GM12872 (cell line): Measurements from ENCODE around the gene SLC38A11.

ENCODE experiments used
- CTCF ChIP-seq: IDR thresholded peaks from 3 replicates; pipeline ENCODE4 v1.5.1; 2011; ENCODE audit warnings: low read depth, mild to moderate bottlenecking, low read length, moderate library complexity; ENCODE audit not compliant: insufficient read depth

Gene SLC38A11

GRCh38 chr2:164967781-164968228, 12.5 kb upstream of the SLC38A11 start:
- TF ChIP-seq CTCF = no peak

GRCh38 chr2:164967361-164967760, 12.0 kb upstream of the SLC38A11 start:
- no peak for TF ChIP-seq CTCF

- no peak for TF ChIP-seq CTCF
Observed at GRCh38 chr2:164964700-164965099, 9.4 kb upstream of the SLC38A11 start.

DNA sequence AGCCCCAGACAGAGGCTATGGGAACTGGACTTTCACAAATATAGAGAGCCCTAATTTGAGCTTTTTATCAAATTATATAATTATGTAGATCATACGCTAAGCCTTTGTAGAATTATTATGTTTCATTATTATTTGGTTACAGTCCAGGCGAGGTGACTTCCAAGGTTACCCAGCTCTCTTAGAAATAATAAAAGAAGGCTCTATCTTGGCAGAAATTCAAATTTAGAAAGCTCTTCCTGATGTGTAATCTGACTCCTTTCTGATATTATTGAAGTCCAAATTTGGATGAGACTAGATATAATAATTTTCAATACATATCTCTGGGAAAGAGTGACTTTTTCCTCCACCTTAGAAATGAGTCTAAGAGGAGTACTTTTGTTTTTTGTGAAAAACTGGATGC, 4.8 kb upstream of the SLC38A11 start:
- TF ChIP-seq CTCF = no peak

DNA sequence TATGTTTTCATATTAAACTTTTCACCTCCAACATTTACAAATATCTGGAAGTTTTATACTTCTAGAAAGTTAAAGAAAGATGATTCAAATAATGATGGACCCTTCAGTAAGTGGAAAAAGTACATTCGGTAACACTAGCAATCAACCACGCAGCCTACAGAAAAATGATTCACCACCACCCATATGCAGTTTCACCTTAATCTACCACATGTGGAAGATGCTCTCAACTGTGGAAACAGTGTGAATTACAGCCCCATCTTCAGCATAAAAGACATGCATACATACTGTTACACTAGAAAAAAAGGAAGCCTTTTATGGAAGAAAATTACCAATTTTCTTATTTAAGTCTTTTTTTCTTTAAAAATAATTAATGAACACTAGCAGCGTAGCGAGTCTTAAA, 1.1 kb downstream of the SLC38A11 start:
- no peak for TF ChIP-seq CTCF

DNA sequence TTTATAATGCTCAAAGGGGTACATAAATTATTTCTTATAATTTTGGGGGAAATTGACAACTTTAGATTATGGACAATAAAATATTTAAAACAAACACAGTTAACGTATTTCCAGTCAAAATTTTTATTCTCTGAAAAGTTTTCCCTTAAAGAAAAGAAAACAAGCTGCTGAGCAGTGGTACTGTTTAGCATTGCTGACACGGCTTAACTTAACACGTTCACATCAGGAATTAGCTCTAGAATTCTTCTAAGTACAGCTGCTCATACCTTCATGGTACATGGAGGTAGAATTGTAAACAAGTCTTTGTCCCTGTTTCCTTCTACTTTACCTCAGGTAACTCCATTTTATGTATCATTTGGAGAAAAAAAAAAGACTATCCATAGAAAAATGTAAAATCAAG, 2.0 kb downstream of the SLC38A11 start:
- no peak for TF ChIP-seq CTCF

GRCh38 chr2:164952057-164952702, 3.1 kb downstream of the SLC38A11 start:
- TF ChIP-seq CTCF = no peak
